Stimulated activated CD8-positive, alpha-beta memory T cell treated with anti-CD3 and anti-CD28 coated beads, Interleukin-7, amount 100 ng/mL, for 48 hours (primary cell): ENCODE results near the gene TNFRSF4.

Experiments used
- DNase-seq, 2 donors: peaks; one replicate each; pipeline ENCODE4 v3.0.0-alpha.2; 2020; ENCODE audit warnings: low read depth in 1 of 2; ENCODE audit errors: extremely low read depth in 1 of 2

TNFRSF4 gene

GRCh38 chr1:1219341-1219740 is 5.4 kb upstream of the TNFRSF4 start:
- DNase-seq: no peak

GRCh38 chr1:1218524-1219200 is 4.7 kb upstream of the TNFRSF4 start:
- no peak for DNase-seq

- no peak for DNase-seq
Measured at GRCh38 chr1:1217621-1218523, 3.9 kb upstream of the TNFRSF4 start.

GRCh38 chr1:1216770-1217620 is 3.0 kb upstream of the TNFRSF4 start:
- DNase-seq: no peak

- DNase-seq: no peak
Measured at GRCh38 chr1:1215881-1216605, 2.1 kb upstream of the TNFRSF4 start.

GRCh38 chr1:1215080-1215676 is 1.2 kb upstream of the TNFRSF4 start:
- DNase-seq: no peak

GRCh38 chr1:1212780-1213344 is 1.1 kb downstream of the TNFRSF4 start:
- DNase-seq: peak in 1 of 2 donors; percentile 39

- DNase-seq: no peak
Measured at GRCh38 chr1:1211541-1212441, 2.2 kb downstream of the TNFRSF4 start.

GRCh38 chr1:1210726-1211540 is 3.0 kb downstream of the TNFRSF4 start:
- DNase-seq: no peak

- no peak for DNase-seq
Measured at GRCh38 chr1:1208713-1209433, 5.1 kb downstream of the TNFRSF4 start.

GRCh38 chr1:1207571-1207892 is 6.4 kb downstream of the TNFRSF4 start:
- no peak for DNase-seq

GRCh38 chr1:1206966-1207531 is 6.9 kb downstream of the TNFRSF4 start:
- DNase-seq: no peak

- DNase-seq: no peak
Measured at GRCh38 chr1:1206376-1206965, 7.5 kb downstream of the TNFRSF4 start, which contains the start of gene TNFRSF18. TSS of gene TNFRSF18 (minus strand) at chr1:1206592. CDS start at chr1:1206571, 21 bp downstream.

GRCh38 chr1:1205769-1206375 is 8.1 kb downstream of the TNFRSF4 start:
- no peak for DNase-seq

GRCh38 chr1:1204998-1205768 is 8.8 kb downstream of the TNFRSF4 start:
- DNase-seq: no peak
